Nephron progenitor cell (in vitro differentiated cells): ENCODE measurements around the gene FCF1.

Experiments used
- DNase-seq: peaks from one replicate; pipeline ENCODE4 v3.0.0; 2021
- H3K27ac Mint-ChIP-seq: 2 replicates; pipeline ENCODE4 v1.8.0; 2021; ENCODE audit warnings: mild to moderate bottlenecking, moderate library complexity, mixed read lengths
- H3K27me3 Mint-ChIP-seq: 2 replicates; pipeline ENCODE4 v1.8.0; 2021; ENCODE audit warnings: mild to moderate bottlenecking, low read depth, mixed read lengths; ENCODE audit not compliant: poor library complexity
- H3K36me3 Mint-ChIP-seq: 2 replicates; pipeline ENCODE4 v1.8.0; 2021; ENCODE audit warnings: low read depth, mixed read lengths
- H3K4me1 Mint-ChIP-seq: 2 replicates; pipeline ENCODE4 v1.8.0; 2021; ENCODE audit warnings: mixed read lengths
- H3K4me3 Mint-ChIP-seq: 2 replicates; pipeline ENCODE4 v1.8.0; 2021; ENCODE audit warnings: mild to moderate bottlenecking, moderate library complexity, mixed read lengths
- H3K9me3 Mint-ChIP-seq: 2 replicates; pipeline ENCODE4 v1.8.0; 2021; ENCODE audit warnings: mild to moderate bottlenecking, moderate library complexity, mixed read lengths
- TF ChIP-seq, protein P1 (sequence below): fragments of 200-600 bp; sonication (generic); IDR thresholded peaks from 2 replicates; pipeline ENCODE4 v1.5.0; 2021; ENCODE audit warnings: antibody characterized with exemption

FCF1 gene, protein sequence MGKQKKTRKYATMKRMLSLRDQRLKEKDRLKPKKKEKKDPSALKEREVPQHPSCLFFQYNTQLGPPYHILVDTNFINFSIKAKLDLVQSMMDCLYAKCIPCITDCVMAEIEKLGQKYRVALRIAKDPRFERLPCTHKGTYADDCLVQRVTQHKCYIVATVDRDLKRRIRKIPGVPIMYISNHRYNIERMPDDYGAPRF

DNA sequence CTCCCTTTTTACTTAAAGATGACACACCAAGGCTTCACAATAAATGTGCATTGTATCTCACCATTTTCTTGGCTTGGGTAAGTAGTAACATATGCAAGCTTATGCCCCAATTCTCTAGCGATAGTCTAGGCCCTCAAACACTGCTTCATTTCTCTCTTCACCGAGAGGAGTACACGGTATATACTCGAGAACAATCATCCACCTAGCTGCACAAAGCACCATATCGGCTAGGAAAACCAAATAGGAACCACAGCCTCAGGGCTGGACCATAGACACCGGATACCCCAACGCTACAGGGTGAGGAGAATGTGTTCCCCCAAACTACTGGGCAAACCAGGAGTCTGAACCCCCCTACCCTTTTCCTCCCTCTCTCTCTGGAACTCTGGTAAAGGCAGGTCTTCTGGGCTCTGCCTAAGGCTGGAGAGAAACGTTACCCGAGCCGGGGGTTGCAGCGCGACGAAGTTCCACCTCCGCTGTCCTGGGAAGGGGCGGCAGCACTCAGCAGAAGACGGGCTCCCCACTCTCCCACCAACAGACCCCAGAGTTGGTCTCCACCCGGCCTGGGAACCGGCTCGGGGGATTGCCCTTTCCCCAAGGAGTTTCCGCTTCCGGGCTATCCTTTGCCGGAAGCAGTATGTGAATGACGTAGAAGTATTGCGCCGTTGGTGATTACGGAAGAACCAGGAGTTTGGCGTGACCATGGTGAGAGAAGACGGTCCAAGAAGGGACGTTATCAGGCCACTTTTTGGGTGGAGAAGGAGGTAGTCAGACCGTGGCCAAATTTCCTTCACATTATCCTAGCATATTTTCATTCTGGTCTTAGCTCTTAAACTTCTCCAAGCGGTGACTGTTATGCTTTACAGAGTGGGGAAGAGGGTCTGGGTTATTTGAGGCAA, at the start of gene FCF1, which contains the start of gene AREL1:
Gene FCF1, plus strand, starts transcription at position 646 of the 896 bp plus-strand sequence. Its CDS starts 54 bp downstream, at position 700.
Gene AREL1, minus strand, starts transcription at position 582 of the 896 bp plus-strand sequence. CDS start 27,465 bp downstream, outside the sequence.
- Mint-ChIP-seq H3K4me3 (peak within 1 kb of the TSS; percentile 100), H3K9me3 (no peaks in the 10 kb centered on the region), H3K27ac (peak within 1 kb of the TSS; percentile 99), H3K27me3 (no peaks in the 10 kb centered on the region), H3K4me1 (peaks cover 37% of the 10 kb centered on the region), H3K36me3 (peaks cover 12% of the 10 kb centered on the region)
- TF ChIP-seq, protein P1, sequence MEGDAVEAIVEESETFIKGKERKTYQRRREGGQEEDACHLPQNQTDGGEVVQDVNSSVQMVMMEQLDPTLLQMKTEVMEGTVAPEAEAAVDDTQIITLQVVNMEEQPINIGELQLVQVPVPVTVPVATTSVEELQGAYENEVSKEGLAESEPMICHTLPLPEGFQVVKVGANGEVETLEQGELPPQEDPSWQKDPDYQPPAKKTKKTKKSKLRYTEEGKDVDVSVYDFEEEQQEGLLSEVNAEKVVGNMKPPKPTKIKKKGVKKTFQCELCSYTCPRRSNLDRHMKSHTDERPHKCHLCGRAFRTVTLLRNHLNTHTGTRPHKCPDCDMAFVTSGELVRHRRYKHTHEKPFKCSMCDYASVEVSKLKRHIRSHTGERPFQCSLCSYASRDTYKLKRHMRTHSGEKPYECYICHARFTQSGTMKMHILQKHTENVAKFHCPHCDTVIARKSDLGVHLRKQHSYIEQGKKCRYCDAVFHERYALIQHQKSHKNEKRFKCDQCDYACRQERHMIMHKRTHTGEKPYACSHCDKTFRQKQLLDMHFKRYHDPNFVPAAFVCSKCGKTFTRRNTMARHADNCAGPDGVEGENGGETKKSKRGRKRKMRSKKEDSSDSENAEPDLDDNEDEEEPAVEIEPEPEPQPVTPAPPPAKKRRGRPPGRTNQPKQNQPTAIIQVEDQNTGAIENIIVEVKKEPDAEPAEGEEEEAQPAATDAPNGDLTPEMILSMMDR = no peak
- DNase-seq = peak; percentile 80

DNA sequence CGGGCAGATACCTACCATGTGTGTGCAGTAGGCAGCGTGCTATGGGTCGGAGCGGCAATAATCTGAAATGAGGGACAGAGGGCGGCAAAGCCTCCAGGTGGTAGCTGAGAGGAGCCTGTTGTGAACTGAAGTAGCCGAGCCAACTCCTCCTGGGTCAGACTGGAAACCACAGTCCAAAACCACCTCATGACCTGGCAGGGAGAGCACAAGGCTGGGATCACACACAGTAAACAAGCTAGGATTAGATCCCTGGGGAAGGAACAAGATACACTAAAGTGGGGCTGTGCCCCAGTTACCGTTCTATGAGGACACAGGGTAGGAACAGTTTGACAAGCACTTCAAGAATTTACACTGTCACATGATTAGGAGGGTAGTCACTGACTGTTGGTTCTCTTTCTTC, 49.1 kb upstream of the FCF1 start:
- Mint-ChIP-seq H3K9me3 (no peaks in the 10 kb centered on the region), H3K36me3 (peaks cover 40% of the 10 kb centered on the region), H3K4me3 (no peak overlapping the region), H3K4me1 (no peaks in the 10 kb centered on the region), H3K27ac (peak overlapping the region; percentile 25), H3K27me3 (no peaks in the 10 kb centered on the region)
- TF ChIP-seq, protein P1 = no peak
- no peak for DNase-seq

DNA sequence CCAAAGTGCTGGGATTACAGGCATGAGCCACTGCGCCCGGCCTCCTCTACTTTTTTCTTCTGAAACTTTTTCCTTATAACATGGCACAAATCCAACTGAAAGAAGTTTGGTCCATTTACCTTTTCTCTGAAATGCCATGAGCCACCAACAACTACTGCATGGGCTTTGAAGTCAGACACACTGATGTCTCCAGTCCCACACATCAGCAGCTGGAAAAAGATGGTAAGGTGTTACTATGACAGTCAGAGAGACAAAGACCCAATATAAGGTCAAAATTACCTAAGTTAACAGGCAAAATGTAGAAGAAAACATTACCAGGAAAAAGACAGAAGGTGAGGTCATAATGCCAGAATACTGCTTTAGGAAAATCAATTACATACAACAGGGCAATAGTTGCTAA, 48.2 kb upstream of the FCF1 start:
- DNase-seq = no peak
- Mint-ChIP-seq H3K4me1 (no peaks in the 10 kb centered on the region), H3K27ac (no peak overlapping the region), H3K4me3 (no peak overlapping the region), H3K36me3 (peaks cover 44% of the 10 kb centered on the region), H3K9me3 (no peaks in the 10 kb centered on the region), H3K27me3 (no peaks in the 10 kb centered on the region)
- TF ChIP-seq, protein P1 = no peak

DNA sequence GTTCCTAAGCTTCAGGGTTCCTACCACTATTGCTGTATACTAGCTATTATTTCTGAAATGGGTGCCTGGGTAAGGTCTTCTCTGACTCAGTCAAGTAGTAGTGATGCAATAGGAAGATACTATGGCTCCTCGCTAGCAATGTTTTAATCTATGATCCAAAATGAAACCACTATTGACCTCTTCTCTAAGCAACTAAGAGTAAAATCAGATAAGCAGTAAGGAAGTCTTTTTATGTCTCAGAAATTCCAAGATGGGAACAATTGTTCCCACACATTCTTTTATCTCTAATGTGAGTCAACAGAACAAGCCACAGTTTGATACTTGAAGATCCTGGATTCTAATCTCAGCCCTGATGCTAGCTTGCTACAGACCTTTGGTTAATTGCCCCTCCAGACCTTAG, 45.2 kb upstream of the FCF1 start:
- H3K4me3 Mint-ChIP-seq = no peak overlapping the region
- DNase-seq = no peak
- no peak overlapping the region for H3K27ac Mint-ChIP-seq
- TF ChIP-seq, protein P1 = no peak
- no peaks in the 10 kb centered on the region for H3K4me1 Mint-ChIP-seq
- peaks cover 49% of the 10 kb centered on the region for H3K36me3 Mint-ChIP-seq
- H3K27me3 Mint-ChIP-seq = no peaks in the 10 kb centered on the region
- no peaks in the 10 kb centered on the region for H3K9me3 Mint-ChIP-seq

DNA sequence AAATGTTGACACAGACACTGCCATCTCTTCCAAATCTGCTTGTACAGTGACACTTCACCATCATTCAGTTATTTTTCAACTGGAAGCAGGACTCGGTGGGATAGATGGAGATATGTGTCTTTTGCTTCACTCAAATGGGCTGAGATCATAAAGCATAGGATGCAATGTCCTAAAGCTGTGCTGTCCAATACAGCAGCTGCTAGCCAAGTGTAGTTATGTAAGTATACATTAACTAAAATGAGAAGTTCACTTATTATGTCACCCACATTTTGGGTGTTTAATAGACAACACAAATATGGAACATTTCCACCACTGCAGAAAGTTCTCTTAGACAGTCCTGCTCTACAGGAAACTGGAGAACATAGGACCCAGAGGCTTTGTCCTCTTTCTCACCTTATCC, 43.7 kb upstream of the FCF1 start:
- no peak overlapping the region for H3K27ac Mint-ChIP-seq
- H3K36me3 Mint-ChIP-seq = peaks cover 43% of the 10 kb centered on the region
- no peaks in the 10 kb centered on the region for H3K27me3 Mint-ChIP-seq
- DNase-seq = no peak
- no peaks in the 10 kb centered on the region for H3K9me3 Mint-ChIP-seq
- H3K4me3 Mint-ChIP-seq = no peak overlapping the region
- no peaks in the 10 kb centered on the region for H3K4me1 Mint-ChIP-seq
- TF ChIP-seq, protein P1 = no peak
